Vagina (tissue), 2 donors: ENCODE results near the gene HSPH1.

Source experiments
- POLR2AphosphoS5 ChIP-seq, 2 donors: sonication (generic); formaldehyde crosslinking; IDR thresholded peaks; one replicate each; pipeline ENCODE4 v1.9.0; 2017; ENCODE audit warnings: antibody characterized with exemption in 2 of 2, mild to moderate bottlenecking in 2 of 2, low read depth in 1 of 2; ENCODE audit not compliant: insufficient read depth in 1 of 2
- TF ChIP-seq, protein P1 (sequence below), 3 experiments: fragments of 450-650 bp in 2 of 3; fragments of 200-600 bp in 1 of 3; sonication (generic) in 1 of 3; IDR thresholded peaks; one replicate each; pipeline ENCODE4 v1.5.1; 2017 to 2019; ENCODE audit warnings: antibody characterized with exemption in 3 of 3, mild to moderate bottlenecking in 2 of 3, moderate library complexity in 2 of 3

DNA sequence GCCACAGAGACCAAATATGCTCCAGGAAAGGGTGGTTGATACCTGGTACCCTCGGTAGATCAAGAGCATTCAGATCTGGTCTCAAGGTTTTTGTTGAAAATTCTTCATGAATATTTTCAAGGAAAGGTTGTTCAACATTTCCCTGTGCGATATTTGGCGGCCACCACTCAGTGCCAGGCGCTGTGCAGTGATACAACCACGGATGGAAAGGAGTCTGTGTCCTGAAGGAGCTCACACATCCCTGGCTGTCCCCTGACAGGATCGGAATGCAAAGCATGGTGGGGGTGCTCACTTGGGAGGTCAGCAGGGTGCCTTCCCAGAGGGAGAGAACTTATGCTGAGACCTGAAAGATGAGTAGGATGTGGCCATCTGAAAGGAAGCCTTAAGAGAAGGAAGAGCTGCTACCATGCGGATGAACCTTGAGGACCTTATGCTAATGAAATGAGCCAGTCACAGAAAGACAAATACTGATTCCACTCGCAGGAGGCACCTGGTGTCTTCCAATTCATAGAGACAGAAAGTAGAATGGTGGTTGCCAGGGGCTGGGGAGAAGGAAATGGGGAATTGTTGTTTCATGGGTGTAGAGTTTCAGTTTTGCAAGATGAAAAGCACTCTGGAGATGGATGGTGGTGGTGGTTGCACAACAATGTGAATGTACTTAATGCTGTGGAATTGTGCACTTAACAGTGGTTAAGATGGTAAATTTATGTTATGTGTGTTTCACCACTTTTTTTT is 41.6 kb downstream of the HSPH1 start:
- TF ChIP-seq, protein P1, sequence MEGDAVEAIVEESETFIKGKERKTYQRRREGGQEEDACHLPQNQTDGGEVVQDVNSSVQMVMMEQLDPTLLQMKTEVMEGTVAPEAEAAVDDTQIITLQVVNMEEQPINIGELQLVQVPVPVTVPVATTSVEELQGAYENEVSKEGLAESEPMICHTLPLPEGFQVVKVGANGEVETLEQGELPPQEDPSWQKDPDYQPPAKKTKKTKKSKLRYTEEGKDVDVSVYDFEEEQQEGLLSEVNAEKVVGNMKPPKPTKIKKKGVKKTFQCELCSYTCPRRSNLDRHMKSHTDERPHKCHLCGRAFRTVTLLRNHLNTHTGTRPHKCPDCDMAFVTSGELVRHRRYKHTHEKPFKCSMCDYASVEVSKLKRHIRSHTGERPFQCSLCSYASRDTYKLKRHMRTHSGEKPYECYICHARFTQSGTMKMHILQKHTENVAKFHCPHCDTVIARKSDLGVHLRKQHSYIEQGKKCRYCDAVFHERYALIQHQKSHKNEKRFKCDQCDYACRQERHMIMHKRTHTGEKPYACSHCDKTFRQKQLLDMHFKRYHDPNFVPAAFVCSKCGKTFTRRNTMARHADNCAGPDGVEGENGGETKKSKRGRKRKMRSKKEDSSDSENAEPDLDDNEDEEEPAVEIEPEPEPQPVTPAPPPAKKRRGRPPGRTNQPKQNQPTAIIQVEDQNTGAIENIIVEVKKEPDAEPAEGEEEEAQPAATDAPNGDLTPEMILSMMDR (IDR thresholded peaks at IDR 0.05): no peak
- TF ChIP-seq POLR2AphosphoS5 (IDR thresholded peaks at IDR 0.05; ENCODE audit: insufficient read depth in 1 of 2, low read depth in 1 of 2): no peak
